Hippocampal formation (tissue), 2 donors: ENCODE results near the gene HSD17B7.
"Not testable (repeated sequence)": the region's sequence is repeated elsewhere in the genome, so short reads cannot be mapped to it uniquely, and the experiment has no call there.

Source experiments
- DNase-seq, 2 donors: peaks; one replicate each; lab custom pipeline; 2025; lab: John Stamatoyannopoulos, UW

HSD17B7 gene

DNA sequence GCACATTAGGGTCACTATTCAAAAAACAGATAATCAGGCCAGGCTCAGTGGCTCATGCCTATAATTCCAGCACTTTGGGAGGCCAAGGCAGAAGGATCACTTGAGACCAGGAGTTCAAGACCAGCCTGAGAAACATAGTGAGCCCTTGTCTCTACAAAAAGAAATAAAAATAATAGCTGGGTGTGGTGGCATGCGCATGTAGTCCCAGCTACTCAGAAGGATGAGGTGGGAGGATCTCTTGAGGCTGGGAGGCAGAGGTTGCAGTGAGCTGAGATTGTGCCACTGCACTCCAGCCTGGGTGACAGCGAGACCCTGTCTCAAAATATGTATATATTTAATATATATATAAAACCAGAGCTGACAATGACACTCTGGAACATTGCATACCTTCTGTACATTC lies 21.9 kb downstream of the HSD17B7 start:
- DNase-seq, result not testable (repeated sequence)

GRCh38 chr1:162818136-162818535 lies 27.6 kb downstream of the HSD17B7 start:
- not testable (repeated sequence) for DNase-seq

DNA sequence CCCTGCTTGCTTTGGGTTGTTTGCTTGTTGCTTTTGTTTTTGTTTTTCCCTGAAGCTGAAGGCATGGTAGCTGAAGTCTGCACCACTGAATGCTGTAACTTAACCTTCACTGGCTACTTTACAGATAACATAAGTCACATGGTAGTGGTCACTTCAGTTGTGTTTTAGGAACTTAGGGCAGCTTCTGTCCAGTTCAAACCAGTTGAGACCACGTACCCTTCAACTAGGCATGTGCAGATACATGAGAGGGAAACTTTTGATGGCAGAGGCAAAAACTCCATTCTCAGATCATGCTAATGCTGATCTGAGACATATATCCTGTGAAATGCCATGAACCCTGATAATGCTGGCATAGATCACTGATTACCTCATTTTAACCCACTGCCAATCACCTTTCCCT lies 28.2 kb downstream of the HSD17B7 start:
- DNase-seq, result not testable (repeated sequence)

- no peak for DNase-seq
Measured at GRCh38 chr1:162822391-162823200, 32.1 kb downstream of the HSD17B7 start.

GRCh38 chr1:162823231-162823630 lies 32.7 kb downstream of the HSD17B7 start:
- DNase-seq, result no peak

- DNase-seq, result no peak
Measured at GRCh38 chr1:162823771-162824525, 33.4 kb downstream of the HSD17B7 start.

DNA sequence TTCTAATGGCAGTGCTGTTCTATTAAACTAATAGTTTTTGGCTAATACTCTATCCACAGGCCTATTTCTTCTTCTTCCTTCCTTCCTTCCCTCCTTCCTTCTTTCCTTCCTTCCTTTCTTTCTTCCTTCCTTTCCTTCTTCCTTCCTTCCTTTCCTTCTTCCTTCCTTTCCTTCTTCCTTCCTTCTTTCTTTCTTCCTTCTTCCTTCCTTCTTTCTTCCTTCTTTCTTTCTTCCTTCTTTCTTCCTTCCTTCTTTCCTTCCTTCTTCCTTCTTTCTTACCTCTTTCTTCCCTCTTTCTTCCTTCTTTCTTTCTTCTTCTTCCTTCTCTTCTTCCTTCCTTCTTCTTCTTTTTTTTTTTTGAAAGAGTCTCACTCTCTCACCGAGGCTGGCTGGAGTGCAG lies 38.8 kb downstream of the HSD17B7 start:
- no peak for DNase-seq

DNA sequence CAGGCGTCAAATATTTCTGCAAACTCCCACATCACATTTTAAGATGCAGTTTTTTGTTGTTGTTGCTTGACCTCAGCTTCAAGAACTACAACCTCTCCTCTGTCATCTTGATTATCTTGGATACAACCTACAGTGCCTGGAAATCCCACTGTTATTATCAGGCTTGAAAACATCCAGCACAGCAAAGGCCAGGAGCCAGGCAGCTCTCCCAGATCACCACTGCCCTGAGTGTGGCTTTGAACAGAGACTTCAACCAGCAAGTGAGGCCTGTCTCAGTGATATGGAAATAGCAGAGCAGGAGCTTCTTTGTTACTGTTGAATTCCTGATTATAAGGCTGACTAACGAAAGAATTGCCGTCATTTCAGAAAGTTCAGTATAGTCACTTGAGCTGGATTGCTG lies 42.0 kb downstream of the HSD17B7 start:
- no peak for DNase-seq

GRCh38 chr1:162835157-162835899 lies 44.8 kb downstream of the HSD17B7 start:
- peak in 1 of 2 donors; percentile 27 for DNase-seq

DNA sequence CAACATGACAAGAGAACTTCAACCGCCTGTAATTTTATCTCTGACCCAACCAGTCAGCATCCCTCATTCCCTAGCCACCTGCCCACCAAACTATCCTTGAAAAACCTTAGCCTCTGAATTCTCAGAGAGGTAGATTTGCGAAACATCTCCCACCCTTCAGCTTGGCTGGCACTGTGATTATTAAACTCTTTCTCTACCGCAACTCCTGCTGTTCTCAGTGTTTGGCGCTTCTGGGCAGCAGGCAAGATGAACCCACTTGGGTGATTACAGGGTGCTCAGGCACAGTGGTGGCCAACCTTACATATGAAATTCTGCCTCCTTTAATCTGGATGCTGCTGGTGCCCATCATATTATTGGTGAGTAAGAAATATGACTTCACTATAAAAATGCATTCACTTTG lies 48.4 kb downstream of the HSD17B7 start:
- no peak for DNase-seq

GRCh38 chr1:162840250-162840839 lies 49.8 kb downstream of the HSD17B7 start:
- no peak for DNase-seq

- no peak for DNase-seq
Measured at GRCh38 chr1:162844153-162844552, 53.7 kb downstream of the HSD17B7 start.

DNA sequence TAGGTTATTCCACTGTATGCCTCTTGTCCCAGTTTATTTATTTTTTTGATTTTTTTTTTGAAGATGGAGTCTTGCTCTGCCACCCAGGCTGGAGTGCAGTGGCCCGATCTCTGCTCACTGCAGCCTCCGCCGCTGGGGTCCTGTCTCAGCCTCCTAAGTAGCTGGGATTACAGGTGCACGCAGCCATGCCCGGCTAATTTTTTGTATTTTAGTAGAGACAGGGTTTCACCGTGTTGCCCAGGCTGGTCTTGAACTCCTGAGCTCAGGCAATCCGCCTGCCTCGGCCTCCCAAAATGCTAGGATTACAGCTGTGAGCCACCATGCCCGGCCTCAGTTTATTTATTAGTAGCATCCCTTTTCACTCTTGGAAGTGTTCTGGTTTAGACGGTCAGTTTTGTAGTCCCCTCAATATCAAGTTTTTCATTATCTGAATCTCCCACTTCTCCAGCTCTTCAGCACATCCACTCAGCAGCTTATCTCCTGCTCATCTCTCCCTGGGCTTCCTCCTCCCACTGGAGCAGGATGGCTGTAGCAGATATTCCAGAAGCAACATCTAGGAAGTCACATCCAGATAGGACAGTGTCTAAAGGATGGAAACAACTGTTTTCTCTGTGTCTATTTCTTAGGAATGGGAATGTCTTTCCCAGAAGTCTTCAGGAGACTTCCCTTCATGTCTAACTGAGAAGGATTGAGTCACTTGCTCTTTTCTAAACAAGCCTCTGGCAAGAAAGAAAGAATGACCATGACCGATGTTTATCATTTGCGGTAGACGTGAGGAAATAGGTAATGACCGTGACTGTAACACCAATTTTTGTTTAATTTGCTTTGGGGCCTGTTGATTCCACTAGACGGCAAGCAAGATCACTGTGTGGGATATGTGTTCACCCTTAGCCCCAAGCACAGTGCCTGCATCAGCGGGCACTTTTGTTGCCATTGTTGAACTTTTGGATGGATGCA lies 56.0 kb downstream of the HSD17B7 start:
- DNase-seq, result no peak

GRCh38 chr1:162847839-162848453 lies 57.4 kb downstream of the HSD17B7 start:
- peak; percentile 49 to 53 for DNase-seq

GRCh38 chr1:162849711-162850110 lies 59.2 kb downstream of the HSD17B7 start:
- DNase-seq, result no peak

GRCh38 chr1:162851341-162851740 lies 60.8 kb downstream of the HSD17B7 start:
- DNase-seq, result no peak

GRCh38 chr1:162854245-162854882 lies 63.9 kb downstream of the HSD17B7 start:
- DNase-seq, result peak; percentile 6 to 56

DNA sequence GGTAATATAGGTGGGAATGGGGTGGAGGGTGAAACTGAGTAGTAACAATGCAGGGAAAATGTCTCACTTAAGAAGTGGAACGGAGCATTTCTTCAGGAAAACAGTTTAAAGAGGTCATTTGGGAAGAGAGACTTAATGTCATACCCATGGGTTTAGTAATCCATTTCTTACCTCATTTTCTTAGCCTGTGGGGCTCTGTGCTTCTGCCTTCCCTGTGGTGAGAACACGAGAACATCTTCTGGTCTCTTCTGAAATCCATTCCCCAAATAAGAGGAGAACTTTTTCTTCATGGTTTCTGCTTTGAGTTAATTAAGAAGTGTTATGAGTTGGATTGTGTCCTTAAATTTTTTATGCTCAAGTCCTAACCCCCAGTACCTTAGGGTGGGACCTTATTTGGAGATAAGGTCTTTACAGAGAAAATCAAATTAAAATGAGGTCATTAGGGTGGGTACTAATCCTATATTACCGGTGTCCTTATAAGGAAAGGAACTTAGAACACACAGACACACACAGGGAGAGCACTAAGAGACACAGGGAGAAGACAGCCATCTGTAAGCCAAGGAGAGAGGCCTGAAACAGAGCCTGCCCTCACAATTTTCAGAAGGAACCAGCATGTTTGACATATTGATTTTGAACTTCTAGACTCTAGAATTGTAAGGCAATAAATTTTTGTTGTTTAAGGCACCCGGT lies 65.1 kb downstream of the HSD17B7 start:
- DNase-seq, result no peak

DNA sequence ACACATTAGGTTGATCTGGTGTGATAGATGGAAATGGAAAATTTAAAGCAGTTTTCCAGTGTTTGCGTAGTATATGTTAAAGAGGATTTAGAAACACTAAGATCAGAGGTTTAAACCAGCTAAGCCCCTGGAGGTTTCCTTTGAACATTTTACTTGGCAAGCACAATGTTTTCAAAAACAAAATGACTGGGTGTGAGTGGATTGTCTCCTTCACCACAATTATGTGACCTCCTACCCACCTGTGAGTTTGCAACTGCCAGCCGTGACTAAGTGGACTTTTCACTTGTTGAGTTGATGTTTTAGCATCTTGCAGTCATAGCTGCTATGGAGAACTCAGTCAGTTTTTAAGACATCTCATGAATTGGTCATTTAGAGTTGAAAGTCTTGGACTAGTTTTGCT lies 65.8 kb downstream of the HSD17B7 start:
- no peak for DNase-seq
